ENCODE measurements around the gene SDR42E1. TPM values are rescaled to one million over a fixed set of nuclear protein-coding genes. Genes with fewer than 3 reads are reported as not detected.

Gene SDR42E1
- total RNA-seq, 6 donors from 2014 or later, result 2.1 to 5.7 (median 4.1) TPM

GRCh38 chr16:82005027-82005830 lies 6.0 kb downstream of the SDR42E1 start:
- DNase-seq (no peak), ATAC-seq (ENCODE audit: low FRiP score in 2 of 2) (no peak)
- WGBS, 2 donors, result 53 to 68% methylated on average over 6 of the region's 6 CpGs
- Histone ChIP-seq H3K36me3 (peaks cover 0 to 2% (median 0%) of the 10 kb centered on the region in 4 donors), H3K9me3 (peaks cover 0 to 8% (median 7%) of the 10 kb centered on the region in 4 donors), H3K4me3 (no peak overlapping the region), H3K27ac (no peak overlapping the region), H3K27me3 (no peaks in the 10 kb centered on the region), H3K4me1 (no peaks in the 10 kb centered on the region)
- TF ChIP-seq POLR2A (IDR thresholded peaks at IDR 0.05) (no peak), EP300 (IDR thresholded peaks at IDR 0.05) (no peak), POLR2AphosphoS5 (IDR thresholded peaks at IDR 0.05) (no peak), CTCF (IDR thresholded peaks at IDR 0.05) (no peak)

- Histone ChIP-seq H3K4me3 (no peak overlapping the region), H3K36me3 (peaks cover 0 to 9% (median 0%) of the 10 kb centered on the region in 4 donors), H3K27me3 (no peaks in the 10 kb centered on the region), H3K9me3 (peaks cover 0 to 8% (median 7%) of the 10 kb centered on the region in 4 donors), H3K27ac (no peak overlapping the region), H3K4me1 (no peaks in the 10 kb centered on the region)
- TF ChIP-seq CTCF (IDR thresholded peaks at IDR 0.05) (no peak), POLR2AphosphoS5 (IDR thresholded peaks at IDR 0.05) (no peak), POLR2A (IDR thresholded peaks at IDR 0.05) (no peak), EP300 (IDR thresholded peaks at IDR 0.05) (no peak)
- ATAC-seq (ENCODE audit: low FRiP score in 2 of 2) (no peak), DNase-seq (no peak)
- 88 to 93% methylated on average over 5 of the region's 5 CpGs for WGBS, 2 donors
Observed at GRCh38 chr16:82004601-82005000, 6.7 kb downstream of the SDR42E1 start.

GRCh38 chr16:82002831-82003230 lies 8.4 kb downstream of the SDR42E1 start:
- no peak for TF ChIP-seq POLR2AphosphoS5 (IDR thresholded peaks at IDR 0.05)
- TF ChIP-seq POLR2A (IDR thresholded peaks at IDR 0.05), result no peak
- no peak for TF ChIP-seq CTCF (IDR thresholded peaks at IDR 0.05)
- no peak for TF ChIP-seq EP300 (IDR thresholded peaks at IDR 0.05)
- Histone ChIP-seq H3K27ac (no peak overlapping the region), H3K36me3 (peaks cover 0 to 12% (median 0%) of the 10 kb centered on the region in 4 donors), H3K4me3 (no peak overlapping the region), H3K9me3 (no peaks in the 10 kb centered on the region), H3K4me1 (peaks cover 0 to 4% (median 2%) of the 10 kb centered on the region in 4 donors), H3K27me3 (no peaks in the 10 kb centered on the region)
- DNase-seq (no peak), ATAC-seq (ENCODE audit: low FRiP score in 2 of 2) (no peak)
- WGBS, 2 donors, result 91% methylated on average over 3 of the region's 3 CpGs

- Histone ChIP-seq H3K27ac (peak overlapping the region in 3 of 4 donors; percentile 6 to 28 (median 8)), H3K36me3 (peaks cover 0 to 12% (median 0%) of the 10 kb centered on the region in 4 donors)
Observed at GRCh38 chr16:81997738-81998137, 13.5 kb downstream of the SDR42E1 start.

More at GRCh38 chr16:81997738-81998137, 13.5 kb downstream of the SDR42E1 start:
- TF ChIP-seq POLR2A (IDR thresholded peaks at IDR 0.05) (no peak), POLR2AphosphoS5 (IDR thresholded peaks at IDR 0.05) (no peak), EP300 (IDR thresholded peaks at IDR 0.05) (no peak), CTCF (IDR thresholded peaks at IDR 0.05) (no peak)
- Histone ChIP-seq H3K4me1 (peaks cover 10 to 22% (median 14%) of the 10 kb centered on the region in 4 donors), H3K9me3 (no peaks in the 10 kb centered on the region), H3K4me3 (no peak overlapping the region), H3K27me3 (no peaks in the 10 kb centered on the region)
- 53 to 60% methylated on average over 2 of the region's 2 CpGs for WGBS, 2 donors
- ATAC-seq (ENCODE audit: low FRiP score in 2 of 2) (peak in 1 of 2 donors; percentile 44), DNase-seq (no peak)
